HuH-7 (cell line): ENCODE results near the gene C1QTNF1.

Experiments
- DNase-seq: peaks from one replicate; pipeline ENCODE4 v3.0.0; 2011; ENCODE audit warnings: low spot score

The C1QTNF1 gene

DNA sequence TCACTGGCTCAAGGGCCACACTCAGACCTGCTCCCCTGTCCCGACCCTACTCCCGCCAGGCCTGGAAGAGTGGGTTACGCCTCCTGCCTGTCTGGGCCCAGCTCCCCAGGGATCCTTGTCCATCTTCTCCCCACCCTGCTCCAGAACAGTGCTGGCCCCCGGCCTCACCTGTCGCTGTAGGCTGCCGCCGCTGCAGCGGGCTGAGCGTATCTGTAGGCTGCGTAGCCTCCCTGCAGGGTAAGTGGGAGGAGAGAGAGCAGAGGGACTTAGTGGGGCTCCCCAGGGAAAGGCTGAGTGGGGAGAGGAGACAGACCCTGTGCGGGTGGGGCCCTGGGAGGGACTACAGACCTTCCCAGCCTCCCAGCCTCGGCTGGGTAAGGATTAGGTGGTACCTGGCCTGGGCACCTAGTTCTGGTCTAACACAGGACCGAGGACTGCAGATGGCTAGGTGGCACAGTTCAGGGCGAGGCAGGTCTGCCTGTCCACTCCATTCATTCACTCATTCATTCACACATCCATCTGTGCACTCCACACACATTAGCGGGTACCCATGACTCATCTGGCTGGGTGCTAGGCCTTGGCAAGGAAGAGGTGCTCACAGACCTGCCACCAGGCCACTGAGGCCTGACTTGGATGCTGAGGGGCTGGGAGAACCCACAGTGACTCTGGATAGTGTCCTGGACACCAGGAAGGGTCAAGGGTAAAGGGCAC lies 71.5 kb downstream of the C1QTNF1 start:
- DNase-seq, result no peak

GRCh38 chr17:79096477-79096876 lies 72.5 kb downstream of the C1QTNF1 start:
- DNase-seq, result no peak

DNA sequence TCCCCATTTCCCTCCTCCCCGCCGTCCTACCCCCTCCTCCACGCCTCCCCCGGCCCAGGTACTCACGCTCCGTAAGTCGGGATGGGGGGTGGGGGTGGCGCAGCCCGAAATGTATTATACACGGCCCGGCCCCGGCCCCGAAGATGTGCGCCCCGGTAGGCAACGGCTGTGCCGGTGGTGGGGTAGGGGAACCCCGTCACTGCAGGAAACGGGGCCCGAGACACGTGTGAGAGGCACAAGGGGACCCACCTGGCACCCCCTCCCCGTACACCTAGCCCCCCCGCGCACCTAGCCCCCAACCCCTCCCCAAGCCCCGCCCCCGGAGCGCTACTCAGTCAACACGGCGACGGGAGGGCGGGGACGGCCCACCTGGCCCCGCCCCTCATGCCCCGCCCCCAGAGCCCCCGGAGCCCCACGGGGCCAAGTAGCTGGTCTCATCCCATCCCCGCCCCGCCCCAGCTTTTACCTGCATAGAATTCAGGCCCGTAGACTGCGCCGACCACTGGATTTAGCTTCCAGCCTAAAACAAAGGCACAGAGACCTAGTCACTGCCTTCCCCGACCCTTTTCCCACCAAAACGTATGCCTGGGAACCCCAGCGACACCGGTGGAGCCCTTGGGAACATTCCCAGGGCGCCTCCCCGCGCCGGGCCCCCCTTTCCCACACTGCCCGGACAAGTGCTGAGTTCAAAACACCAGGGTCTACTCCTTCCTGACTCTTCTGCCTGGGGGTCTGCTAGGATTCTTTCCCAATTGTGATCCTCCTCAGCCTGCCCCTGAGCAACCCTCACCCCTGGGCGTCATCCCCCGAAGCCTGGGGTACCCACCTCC lies 73.5 kb downstream of the C1QTNF1 start:
- DNase-seq, result no peak

DNA sequence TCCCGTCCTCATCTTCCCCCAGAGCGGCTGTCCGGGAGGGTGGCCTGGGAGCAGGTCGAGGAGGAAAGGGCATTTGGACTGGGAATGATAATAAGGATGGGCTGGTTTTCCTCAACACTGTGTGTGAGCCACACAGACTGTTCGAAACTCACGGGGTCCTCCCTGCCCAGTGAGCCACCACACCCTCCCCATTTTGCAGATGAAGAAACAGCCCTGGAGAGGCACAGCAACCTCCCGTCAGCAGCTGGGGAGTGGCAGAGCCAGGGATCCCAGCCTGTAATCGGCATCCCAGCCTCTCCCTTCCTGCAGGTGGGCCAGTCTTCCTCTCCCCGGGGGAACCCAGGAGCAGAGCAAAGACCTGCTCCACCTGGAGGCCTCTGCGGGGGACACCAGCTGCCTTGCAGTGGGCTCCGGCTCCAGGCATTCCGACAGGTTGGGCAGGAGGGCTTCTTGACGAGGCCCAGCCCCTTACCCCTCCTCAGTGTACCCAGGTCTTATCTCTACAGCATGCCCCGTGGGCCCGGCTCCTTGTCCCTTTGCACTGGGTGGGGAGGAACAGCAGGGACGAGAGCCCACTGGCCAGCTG lies 74.4 kb downstream of the C1QTNF1 start:
- DNase-seq, result no peak
